ENCODE results near the gene FBXO46. TPM values are rescaled to one million over a fixed set of nuclear protein-coding genes. Genes with fewer than 3 reads are reported as not detected.
"Not testable (repeated sequence)": the region's sequence is repeated elsewhere in the genome, so short reads cannot be mapped to it uniquely, and the experiment has no call there.

Gene FBXO46
- total RNA-seq, 1 donor from 2014 or later: 13.2 TPM

GRCh38 chr19:45765702-45766295, 35.1 kb upstream of the FBXO46 start:
- DNase-seq: no peak

DNA sequence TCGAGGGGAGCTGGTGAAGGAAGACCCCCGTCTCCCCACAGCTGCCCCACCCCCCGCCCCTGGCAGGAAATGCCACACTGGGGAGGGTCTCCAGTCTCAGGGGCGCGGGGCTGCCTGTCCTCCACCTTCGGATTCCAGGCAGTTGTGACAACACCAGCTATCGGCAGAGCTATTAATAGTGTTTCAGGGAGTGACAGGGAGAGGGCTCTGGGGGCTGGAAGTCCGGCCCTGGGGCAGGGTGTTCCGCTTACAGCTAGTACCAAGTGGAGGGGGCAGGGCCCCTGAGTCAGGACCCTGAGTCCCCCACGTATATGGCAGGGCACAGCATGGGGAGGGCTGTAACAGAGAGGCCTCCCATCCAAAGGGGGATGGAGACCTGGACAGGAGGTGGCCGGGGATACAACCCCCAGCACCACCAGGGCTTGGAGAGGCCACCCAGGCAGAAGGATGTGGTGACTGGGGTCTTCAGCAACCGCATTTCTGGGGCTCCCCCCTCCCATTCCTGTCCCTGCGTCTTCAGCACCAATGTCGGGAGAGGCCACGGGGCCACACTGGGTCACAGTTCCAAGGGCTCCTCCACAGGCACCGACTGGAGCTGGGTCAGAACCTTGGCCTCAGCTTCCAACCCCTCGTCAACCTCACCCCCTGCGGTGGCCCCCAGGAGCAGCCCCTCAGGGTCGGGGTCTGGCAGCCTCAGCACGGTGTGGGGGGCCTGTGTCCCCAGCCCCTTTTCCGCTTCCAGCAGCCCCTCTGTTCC, 34.4 kb upstream of the FBXO46 start:
- no peak for DNase-seq

DNA sequence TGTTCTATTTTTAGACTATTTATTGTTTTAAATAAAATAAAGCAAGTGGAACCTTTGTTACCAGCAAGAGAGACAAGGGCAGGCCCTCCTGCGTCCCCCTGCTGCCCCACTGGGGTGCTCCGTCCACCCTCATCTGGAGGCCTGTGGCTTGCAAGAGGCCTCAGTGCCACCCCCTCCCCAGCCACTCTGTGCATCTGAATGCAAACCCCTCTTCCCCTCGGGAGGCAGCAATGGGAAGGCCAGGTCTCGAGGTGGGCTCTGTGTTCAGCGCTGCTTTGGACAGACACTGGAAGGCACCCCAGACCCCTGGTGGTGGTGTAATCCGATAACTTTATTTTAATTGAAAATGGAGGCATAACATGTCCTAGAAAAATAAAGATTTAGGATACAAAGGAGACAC, 33.8 kb upstream of the FBXO46 start:
- no peak for DNase-seq

- no peak for DNase-seq
Measured at GRCh38 chr19:45763691-45764294, 33.1 kb upstream of the FBXO46 start.

DNA sequence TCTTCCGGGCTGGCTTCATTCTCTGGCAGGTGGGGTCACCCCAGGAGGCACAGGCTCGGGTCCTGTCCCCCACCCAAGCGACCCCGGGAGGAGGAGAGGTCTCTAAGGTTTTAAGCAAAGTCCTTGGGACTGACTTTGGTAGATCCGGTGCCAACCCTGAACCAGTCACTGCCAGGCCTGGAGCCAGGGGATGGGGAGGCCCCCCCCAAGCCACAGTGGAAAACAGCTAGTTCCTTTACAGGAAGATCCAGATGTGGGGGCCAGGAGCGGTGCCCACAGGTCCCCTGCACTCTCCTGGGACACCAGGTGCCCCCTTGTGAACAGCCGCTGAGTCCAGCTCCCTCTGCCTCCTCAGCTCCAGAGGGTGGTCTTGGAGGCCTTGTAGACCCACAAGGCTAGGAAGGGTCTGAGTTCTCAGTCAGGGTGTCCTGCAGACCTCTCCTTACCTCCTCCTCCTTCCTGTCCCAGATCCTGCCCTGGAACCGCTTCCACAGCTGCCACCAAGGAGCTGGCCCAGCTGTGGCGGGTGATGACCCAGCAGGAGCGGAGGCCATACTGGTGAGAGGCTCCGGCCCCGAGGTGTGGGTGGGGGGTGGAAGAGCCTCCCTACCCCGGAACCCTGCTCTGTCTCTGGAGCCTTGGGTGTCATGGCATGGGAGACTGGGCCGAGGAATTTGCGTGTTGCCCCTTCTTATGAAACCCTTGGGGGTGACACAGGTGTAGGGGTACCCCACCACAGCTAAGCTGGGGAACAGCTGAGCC, 32.4 kb upstream of the FBXO46 start:
- DNase-seq: no peak

- DNase-seq: no peak
Measured at GRCh38 chr19:45761714-45762113, 31.0 kb upstream of the FBXO46 start.

GRCh38 chr19:45758921-45759320, 28.2 kb upstream of the FBXO46 start:
- DNase-seq: no peak

- no peak for DNase-seq
Measured at GRCh38 chr19:45757695-45758094, 27.0 kb upstream of the FBXO46 start.

DNA sequence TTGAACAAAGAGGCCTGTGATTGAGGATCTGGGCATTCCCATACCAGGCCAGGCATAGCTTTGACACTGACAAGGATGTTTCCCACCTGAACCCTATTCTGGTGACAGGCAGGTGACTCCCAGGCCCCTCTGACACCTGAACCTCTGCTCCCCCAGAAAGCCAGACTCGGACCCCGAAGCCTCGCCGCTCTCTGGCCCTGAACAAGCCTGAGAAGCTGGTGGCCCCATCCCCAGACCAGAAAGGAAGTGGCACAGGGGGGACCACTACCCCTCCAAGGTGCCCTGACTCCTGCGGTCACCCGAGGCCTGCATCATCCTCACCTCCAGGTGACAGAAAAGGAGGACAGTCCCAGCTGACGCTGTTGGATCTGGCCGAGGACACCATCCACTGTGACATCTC, 23.6 kb upstream of the FBXO46 start:
- no peak for DNase-seq

DNA sequence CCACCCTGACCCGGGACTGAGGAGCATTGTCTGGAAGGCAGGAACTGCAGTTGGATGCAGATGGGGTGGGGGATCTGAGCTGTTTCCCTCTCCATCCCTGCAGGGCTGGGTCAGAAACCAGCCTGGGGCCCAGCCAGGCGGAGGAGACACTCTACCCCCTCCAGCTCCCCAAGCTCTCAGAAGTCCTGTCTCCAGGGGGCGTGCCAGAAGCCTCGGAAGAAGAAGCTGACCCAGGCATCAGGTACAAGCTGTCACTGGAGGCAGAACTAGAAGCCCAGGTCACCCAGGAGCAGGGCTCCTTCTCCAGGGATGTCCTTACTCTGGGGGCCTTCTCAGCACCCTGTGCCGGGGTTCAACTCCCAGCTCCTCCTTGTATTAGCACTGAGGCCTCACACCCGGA, 22.9 kb upstream of the FBXO46 start:
- DNase-seq: no peak

DNA sequence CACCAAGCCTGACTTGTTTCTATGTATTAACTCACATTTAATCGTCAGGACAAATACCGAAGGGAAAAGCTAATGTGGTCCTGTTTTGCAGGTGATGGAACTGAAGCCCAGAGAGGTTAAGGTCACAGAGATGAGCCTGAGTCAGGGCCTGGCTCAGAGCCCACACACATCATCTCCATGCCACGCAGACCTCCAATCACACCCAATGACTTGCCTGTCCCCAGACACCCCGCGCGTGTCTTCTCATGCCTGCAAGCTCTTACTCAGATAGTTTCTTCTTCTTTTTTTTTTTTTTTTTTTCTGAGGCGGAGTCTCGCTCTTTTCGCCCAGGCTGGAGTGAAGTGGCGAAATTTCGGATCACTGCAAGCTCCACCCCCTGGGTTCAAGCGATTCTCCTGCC, 21.9 kb upstream of the FBXO46 start:
- DNase-seq: no peak

DNA sequence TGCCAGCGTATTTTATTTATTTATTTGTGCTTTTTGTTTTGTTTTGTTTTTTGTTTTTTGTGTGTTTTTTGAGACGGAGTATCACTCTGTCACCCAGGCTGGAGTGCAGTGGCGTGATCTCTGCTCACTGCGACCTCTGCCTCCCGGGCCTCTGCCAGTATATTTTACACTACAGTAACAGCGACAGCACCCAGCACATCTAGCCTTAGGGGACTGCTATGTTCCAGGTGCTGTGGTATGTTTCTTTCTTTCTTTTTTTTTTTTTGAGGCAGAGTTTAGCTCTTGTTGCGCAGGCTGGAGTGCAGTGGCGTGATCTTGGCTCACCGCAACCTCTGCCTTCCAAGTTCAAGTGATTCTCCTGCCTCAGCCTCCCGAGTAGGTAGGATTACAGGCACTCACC, 20.8 kb upstream of the FBXO46 start:
- DNase-seq: not testable (repeated sequence)

DNA sequence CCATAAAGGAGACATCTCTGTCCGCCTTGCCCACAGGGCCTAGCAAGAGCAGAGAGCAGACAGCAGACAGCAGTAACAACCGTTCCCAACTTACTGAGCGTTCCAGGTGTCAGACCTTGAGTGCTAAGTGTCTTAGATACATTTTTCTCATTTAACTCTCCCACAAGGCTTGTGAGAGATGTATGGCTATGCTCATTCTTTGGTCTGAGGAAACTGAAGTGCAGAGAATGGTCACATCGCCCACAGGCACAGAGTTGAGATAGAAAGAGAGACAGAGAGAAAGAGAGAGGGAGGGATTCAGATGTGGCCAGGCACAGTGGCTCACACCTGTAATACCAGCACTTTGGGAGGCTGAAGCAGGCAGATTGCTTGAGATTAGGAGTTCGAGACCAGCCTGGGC, 16.8 kb upstream of the FBXO46 start:
- no peak for DNase-seq

GRCh38 chr19:45746866-45747265, 16.2 kb upstream of the FBXO46 start:
- DNase-seq: no peak

GRCh38 chr19:45745606-45746005, 14.9 kb upstream of the FBXO46 start:
- DNase-seq: no peak

DNA sequence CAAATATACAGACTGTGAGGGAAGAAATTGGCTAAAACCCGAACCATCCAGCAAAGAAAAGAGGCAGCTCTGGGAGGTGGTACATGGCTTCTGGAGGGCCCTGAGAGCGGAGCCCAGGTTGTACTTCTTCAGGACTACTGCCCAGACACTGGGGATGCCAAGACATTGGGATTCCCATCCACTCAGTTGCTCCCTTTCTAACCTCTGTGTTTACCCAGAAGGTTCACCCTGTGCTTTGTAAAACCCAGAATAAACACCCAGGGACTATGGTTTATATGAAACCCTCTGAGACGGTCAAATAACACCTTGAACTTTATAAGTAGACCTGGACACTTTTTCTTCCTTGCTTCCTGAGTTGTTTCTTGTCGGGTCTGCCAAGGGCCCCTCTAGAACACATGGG, 12.3 kb upstream of the FBXO46 start:
- no peak for DNase-seq

DNA sequence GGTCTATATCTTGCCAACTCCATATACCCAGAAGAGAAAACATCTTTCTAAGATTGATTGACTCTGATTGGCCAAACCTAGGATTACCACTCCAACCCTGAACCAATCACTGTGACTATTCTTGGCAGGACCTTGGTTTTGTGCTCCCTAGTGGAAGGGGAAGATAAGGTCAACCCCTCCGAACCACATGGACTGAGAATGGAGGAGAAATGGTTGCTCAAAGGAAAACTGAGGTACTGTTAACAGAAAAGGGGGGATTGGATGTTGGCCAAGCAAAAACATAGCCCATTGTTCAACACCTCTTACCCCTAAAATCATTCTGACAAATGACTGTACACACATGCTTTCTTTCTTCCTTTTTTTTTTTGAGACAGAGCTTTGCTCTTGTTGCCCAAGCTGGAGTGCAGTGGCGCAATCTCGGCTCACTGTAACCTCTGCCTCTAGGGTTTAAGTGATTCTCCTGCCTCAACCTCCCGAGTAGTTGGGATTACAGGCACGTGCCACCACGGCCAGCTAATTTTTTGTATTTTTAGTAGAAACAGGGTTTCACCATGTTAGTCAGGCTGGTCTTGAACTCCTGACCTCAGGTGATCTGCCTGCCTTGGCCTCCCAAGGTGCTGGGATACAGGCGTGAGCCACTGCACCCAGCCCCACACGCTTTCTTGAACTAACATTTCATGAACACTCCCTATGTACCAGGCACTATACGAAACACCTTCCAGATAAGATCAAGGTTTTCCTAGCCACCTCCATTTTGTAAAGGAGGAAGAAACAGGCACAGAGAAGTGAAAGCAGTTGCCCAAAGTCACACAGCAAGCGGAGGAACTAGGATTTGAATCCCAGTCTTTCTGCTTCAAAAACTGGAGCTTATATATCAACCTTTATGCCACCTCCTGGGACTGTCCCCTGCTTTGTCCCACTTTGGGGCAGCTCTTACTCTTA, 9.1 kb upstream of the FBXO46 start:
- no peak for DNase-seq

DNA sequence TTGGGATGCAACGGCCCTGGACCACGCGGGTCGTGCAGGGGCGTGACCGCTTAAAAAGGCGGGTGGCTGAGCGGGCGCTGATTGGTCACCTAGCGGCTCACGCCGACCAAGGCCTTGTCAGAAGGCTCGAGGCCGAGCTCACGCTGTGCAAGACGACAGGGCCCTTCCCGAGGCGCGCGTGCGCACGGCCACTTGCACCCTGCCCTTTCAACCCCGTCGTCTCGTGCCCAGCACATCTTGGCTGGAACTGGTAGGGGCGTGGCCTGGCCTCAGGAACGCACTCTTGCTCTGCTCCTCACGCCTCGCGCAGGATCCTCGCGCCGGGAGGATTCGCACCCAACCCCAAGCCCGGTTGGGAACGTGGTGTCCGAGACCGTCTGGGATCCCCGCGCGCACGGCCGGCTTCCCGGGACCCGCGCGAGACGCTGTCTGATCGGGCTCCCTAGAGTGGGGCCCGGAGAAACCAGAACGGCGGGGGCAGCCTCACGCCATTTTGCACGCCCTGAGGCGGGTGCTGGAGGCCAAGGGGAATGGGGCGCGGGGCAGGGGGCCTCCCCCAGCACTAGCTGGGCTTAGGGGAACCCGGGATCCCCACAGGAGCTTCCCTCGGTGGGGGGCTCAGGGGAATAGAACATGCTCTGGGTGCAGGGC, 2.6 kb upstream of the FBXO46 start, which contains the start of gene MEIOSIN:
TSS of gene MEIOSIN (plus strand) at position 280 of the 651 bp plus-strand sequence. CDS start 1,938 bp downstream, outside the sequence.
- DNase-seq: no peak

- peak; percentile 14 for DNase-seq
Measured at GRCh38 chr19:45729800-45730290, 851 bp downstream of the FBXO46 start.

GRCh38 chr19:45728683-45729082, 2.0 kb downstream of the FBXO46 start:
- not testable (repeated sequence) for DNase-seq

- not testable (repeated sequence) for DNase-seq
Measured at GRCh38 chr19:45720065-45720464, 10.6 kb downstream of the FBXO46 start.

Measured in tongue (tissue), 2 donors.